Thymus (tissue), 11 donors: ENCODE results near the gene COQ8A. TPM values are rescaled to one million over a fixed set of nuclear protein-coding genes. Genes with fewer than 3 reads are reported as not detected.

ENCODE experiments used
- DNase-seq, 9 donors: peaks; one replicate each; pipeline ENCODE4 v3.0.0-alpha.2; 2013; ENCODE audit warnings: low spot score in 9 of 9, low read depth in 6 of 9, missing footprints in 1 of 9
- H3K27ac ChIP-seq, 2 donors: one replicate each; pipeline ENCODE4 v1.5.1; 2013; ENCODE audit warnings: control low read depth in 1 of 2, low read depth in 1 of 2, low read length in 1 of 2, mild to moderate bottlenecking in 1 of 2, moderate library complexity in 1 of 2
- H3K27me3 ChIP-seq, 2 donors: one replicate each; pipeline ENCODE4 v1.5.1; 2013; ENCODE audit warnings: low read length in 1 of 2; ENCODE audit not compliant: control insufficient read depth in 2 of 2, insufficient read depth in 1 of 2
- H3K36me3 ChIP-seq, 2 donors: one replicate each; pipeline ENCODE4 v1.5.1; 2013; ENCODE audit warnings: low read length in 1 of 2, mild to moderate bottlenecking in 1 of 2, moderate library complexity in 1 of 2; ENCODE audit not compliant: control insufficient read depth in 2 of 2, insufficient read depth in 2 of 2
- H3K4me1 ChIP-seq, 2 donors: one replicate each; pipeline ENCODE4 v1.5.1; 2013; ENCODE audit warnings: low read length in 2 of 2; ENCODE audit not compliant: control insufficient read depth in 2 of 2, insufficient read depth in 2 of 2
- H3K4me3 ChIP-seq, 2 donors: one replicate each; pipeline ENCODE4 v1.5.1; 2013; ENCODE audit warnings: low read length in 2 of 2, control low read depth in 1 of 2, mild to moderate bottlenecking in 1 of 2
- H3K9me3 ChIP-seq, 2 donors: one replicate each; pipeline ENCODE4 v1.5.1; 2013; ENCODE audit warnings: low read length in 1 of 2, mild to moderate bottlenecking in 1 of 2; ENCODE audit not compliant: control insufficient read depth in 2 of 2, insufficient read depth in 1 of 2
- WGBS: extraction: QIAGEN DNeasy Blood & Tissue Kit; methylation state at CpG from one replicate; pipeline ENCODE4 v1.1.7; 2013; 5-methylcytosine and 5-hydroxymethylcytosine counted together
- polyA plus RNA-seq: library from polyadenylated mRNA; stranded (reverse); fragments of 200-250 nt; gene quantifications from one replicate; pipeline ENCODE4 v1.2.3, GENCODE V29; 2013
- total RNA-seq: library from RNA; stranded (reverse); fragments of 120-200 nt; gene quantifications from one replicate; pipeline ENCODE4 v1.2.4, GENCODE V29; 2013
- donor health status: healthy.

The COQ8A gene
- total and polyA plus RNA-seq, 2 donors = 16.8 to 47.1 TPM

GRCh38 chr1:227002531-227003049 is 62.5 kb downstream of the COQ8A start:
- Histone ChIP-seq H3K4me3 (no peak overlapping the region), H3K27ac (no peak overlapping the region), H3K9me3 (no peaks in the 10 kb centered on the region), H3K36me3 (no peaks in the 10 kb centered on the region), H3K27me3 (no peaks in the 10 kb centered on the region), H3K4me1 (no peaks in the 10 kb centered on the region)
- 73% methylated on average over 3 of the region's 3 CpGs for WGBS
- DNase-seq = no peak

DNA sequence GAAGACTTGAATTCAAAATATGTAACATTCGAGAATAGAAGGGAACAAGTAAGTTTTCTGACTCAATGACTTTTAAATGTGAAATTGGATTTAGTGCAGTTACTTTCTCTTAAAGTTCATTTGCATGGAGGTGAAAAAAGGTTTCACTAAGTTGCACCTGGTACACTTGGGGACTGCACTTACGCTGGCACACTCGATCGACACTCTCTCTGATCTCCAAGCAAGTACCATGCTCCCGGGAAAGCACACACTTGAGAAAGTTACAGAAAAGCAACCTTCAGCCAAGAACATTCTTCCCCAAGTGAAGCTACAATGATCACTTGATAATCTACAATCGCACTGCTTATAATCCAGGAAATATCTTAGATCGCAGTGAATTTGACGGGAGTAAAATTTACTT is 63.1 kb downstream of the COQ8A start:
- no peaks in the 10 kb centered on the region for H3K36me3 ChIP-seq
- no peak for DNase-seq
- no peaks in the 10 kb centered on the region for H3K27me3 ChIP-seq
- H3K4me1 ChIP-seq = no peaks in the 10 kb centered on the region
- H3K4me3 ChIP-seq = no peak overlapping the region
- no peak overlapping the region for H3K27ac ChIP-seq
- 97% methylated on average over 8 of the region's 8 CpGs for WGBS
- no peaks in the 10 kb centered on the region for H3K9me3 ChIP-seq

- Histone ChIP-seq H3K4me1 (no peaks in the 10 kb centered on the region), H3K9me3 (no peaks in the 10 kb centered on the region), H3K27me3 (no peaks in the 10 kb centered on the region), H3K27ac (no peak overlapping the region), H3K36me3 (no peaks in the 10 kb centered on the region), H3K4me3 (no peak overlapping the region)
- no peak for DNase-seq
- WGBS = 97% methylated on average over 8 of the region's 8 CpGs
Measured at GRCh38 chr1:227004796-227005195, 64.7 kb downstream of the COQ8A start.

- H3K4me1 ChIP-seq = no peaks in the 10 kb centered on the region
- no peaks in the 10 kb centered on the region for H3K27me3 ChIP-seq
- H3K27ac ChIP-seq = no peak overlapping the region
- H3K4me3 ChIP-seq = no peak overlapping the region
- no peaks in the 10 kb centered on the region for H3K36me3 ChIP-seq
- no peaks in the 10 kb centered on the region for H3K9me3 ChIP-seq
- 97% methylated on average over 5 of the region's 5 CpGs for WGBS
- DNase-seq = no peak
Measured at GRCh38 chr1:227006226-227006796, 66.2 kb downstream of the COQ8A start.

DNA sequence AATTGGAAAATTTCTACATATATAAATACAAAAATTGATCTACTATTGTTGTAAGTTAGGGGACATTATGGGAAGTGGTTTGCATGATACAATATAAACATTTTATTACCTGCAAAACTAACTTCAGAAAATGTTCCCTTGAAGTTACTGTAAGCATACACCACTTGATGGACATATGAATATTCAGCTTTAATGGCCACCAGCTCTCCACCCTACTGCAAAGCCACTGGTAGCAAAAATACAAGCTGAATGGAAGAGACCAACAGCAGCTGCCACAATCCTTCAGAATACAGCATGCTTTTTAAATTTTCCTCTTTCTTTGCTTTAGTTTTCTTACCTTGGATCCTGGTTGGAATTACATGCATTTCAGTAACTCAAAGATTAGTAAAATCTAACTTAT is 69.8 kb downstream of the COQ8A start:
- no peaks in the 10 kb centered on the region for H3K27me3 ChIP-seq
- H3K36me3 ChIP-seq = no peaks in the 10 kb centered on the region
- no peak for DNase-seq
- H3K9me3 ChIP-seq = no peaks in the 10 kb centered on the region
- no peak overlapping the region for H3K4me3 ChIP-seq
- H3K27ac ChIP-seq = no peak overlapping the region
- H3K4me1 ChIP-seq = no peaks in the 10 kb centered on the region

DNA sequence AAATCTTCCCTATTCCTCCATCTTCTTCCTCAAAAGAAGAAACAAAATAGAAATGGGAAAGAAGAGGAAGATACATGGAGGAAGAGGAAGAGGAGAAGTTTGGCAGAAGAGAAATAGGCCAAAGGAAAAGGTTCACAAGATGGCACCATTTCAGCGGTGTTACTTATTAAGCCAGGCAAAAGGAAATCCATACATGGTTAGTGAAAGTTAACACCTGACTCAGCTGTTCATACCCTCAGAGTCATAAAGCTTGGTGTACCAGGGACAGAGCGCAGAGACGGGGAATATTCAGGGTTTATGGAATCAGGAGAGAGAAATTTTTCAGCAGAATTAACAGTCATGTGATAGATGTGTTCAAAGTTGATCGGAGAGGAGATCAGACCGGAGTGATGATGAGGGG is 70.6 kb downstream of the COQ8A start:
- H3K36me3 ChIP-seq = no peaks in the 10 kb centered on the region
- H3K4me1 ChIP-seq = no peaks in the 10 kb centered on the region
- no peaks in the 10 kb centered on the region for H3K9me3 ChIP-seq
- DNase-seq = no peak
- no peak overlapping the region for H3K27ac ChIP-seq
- no peaks in the 10 kb centered on the region for H3K27me3 ChIP-seq
- WGBS = 95% methylated on average over 5 of the region's 5 CpGs
- no peak overlapping the region for H3K4me3 ChIP-seq

GRCh38 chr1:227016990-227017389 is 76.9 kb downstream of the COQ8A start:
- H3K27ac ChIP-seq = no peak overlapping the region
- WGBS = 99% methylated on average over 3 of the region's 3 CpGs
- no peak overlapping the region for H3K4me3 ChIP-seq
- H3K36me3 ChIP-seq = no peaks in the 10 kb centered on the region
- no peaks in the 10 kb centered on the region for H3K9me3 ChIP-seq
- H3K27me3 ChIP-seq = no peaks in the 10 kb centered on the region
- no peak for DNase-seq
- H3K4me1 ChIP-seq = no peaks in the 10 kb centered on the region

DNA sequence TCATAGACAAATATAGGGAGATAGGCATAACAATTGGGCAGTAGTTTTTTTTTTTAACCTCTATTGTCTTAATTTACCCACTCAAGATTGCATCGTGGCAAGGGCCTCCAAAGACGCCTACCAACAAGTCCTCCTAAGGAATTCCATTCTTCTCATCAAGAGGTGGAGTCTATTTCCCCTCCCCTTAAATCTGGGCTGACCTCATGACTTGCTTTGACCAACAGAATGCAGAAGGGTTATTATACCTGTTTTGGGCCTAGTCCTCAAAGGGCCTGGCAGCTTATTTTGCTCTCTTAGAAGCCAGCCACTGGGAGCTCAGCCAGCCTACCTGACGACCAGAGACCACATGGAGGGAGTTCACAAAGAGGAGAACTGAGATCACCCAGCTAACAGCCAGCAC is 92.3 kb downstream of the COQ8A start:
- Histone ChIP-seq H3K36me3 (no peaks in the 10 kb centered on the region), H3K27me3 (no peaks in the 10 kb centered on the region), H3K9me3 (no peaks in the 10 kb centered on the region), H3K27ac (no peak overlapping the region), H3K4me1 (no peaks in the 10 kb centered on the region), H3K4me3 (no peak overlapping the region)
- DNase-seq = no peak
- WGBS = 95% methylated on average over 3 of the region's 3 CpGs

DNA sequence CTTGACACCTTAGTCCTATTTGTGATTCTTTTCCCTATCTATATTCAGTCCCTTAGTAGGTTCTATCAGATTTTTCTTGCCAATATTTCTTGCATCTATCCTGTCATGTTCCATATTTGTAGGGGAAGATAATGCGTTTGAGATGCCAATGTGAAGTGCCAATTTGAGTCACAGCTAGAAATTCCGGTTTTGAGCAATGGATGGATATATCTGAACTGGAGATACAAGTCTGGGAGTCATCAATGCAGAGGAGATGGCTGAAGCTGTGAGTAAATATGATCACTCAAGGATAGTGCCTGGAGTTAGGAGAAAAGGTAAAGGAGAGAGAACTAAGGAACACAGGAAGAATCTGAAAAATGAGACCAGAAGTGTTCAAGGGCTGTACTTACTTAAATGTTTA is 93.8 kb downstream of the COQ8A start:
- Histone ChIP-seq H3K9me3 (no peaks in the 10 kb centered on the region), H3K4me3 (no peak overlapping the region), H3K4me1 (no peaks in the 10 kb centered on the region), H3K27ac (no peak overlapping the region), H3K27me3 (no peaks in the 10 kb centered on the region), H3K36me3 (no peaks in the 10 kb centered on the region)
- no peak for DNase-seq
- WGBS = over 99% methylated on average over 2 of the region's 2 CpGs

DNA sequence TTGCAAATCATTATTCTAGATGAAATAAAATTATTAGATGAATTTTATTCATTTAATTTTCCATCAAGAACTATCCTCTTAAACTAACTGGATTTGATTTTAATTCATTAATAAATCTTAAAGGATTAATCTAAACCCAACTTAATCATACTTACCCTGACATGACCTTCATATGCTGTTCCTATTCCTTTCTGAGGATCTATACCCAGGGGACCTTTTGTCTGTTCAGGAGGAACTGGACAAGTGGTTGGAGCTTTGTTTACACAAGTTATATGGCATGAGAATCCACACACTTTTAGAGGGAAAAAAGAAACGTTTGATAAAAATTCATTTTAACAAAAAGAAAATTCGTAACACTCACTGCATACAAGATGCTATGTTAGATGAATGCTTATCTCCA is 95.2 kb downstream of the COQ8A start:
- H3K4me1 ChIP-seq = no peaks in the 10 kb centered on the region
- no peaks in the 10 kb centered on the region for H3K27me3 ChIP-seq
- no peak for DNase-seq
- no peaks in the 10 kb centered on the region for H3K36me3 ChIP-seq
- H3K4me3 ChIP-seq = no peak overlapping the region
- H3K27ac ChIP-seq = no peak overlapping the region
- WGBS = 94% methylated on average over 2 of the region's 2 CpGs
- no peaks in the 10 kb centered on the region for H3K9me3 ChIP-seq
